GM23248 (cell line): Measurements from ENCODE around the gene TRAF3.

ENCODE experiments used
- EZH2 ChIP-seq: fragments of 200-600 bp; sonication (generic); IDR thresholded peaks from 2 replicates; pipeline ENCODE4 v1.6.1; 2018; ENCODE audit warnings: antibody characterized with exemption, mild to moderate bottlenecking; ENCODE audit not compliant: insufficient read depth, poor library complexity, severe bottlenecking
- EZH2phosphoT487 ChIP-seq: fragments of 200-600 bp; sonication (generic); IDR thresholded peaks from 2 replicates; pipeline ENCODE4 v1.6.1; 2018; ENCODE audit warnings: antibody characterized with exemption, moderate library complexity, mild to moderate bottlenecking, low read depth; ENCODE audit not compliant: insufficient read depth

- TF ChIP-seq EZH2phosphoT487 (no peak), EZH2 (no peak)
Measured at GRCh38 chr14:102866982-102867761, 89.9 kb downstream of the TRAF3 start.
